PC-3 (cell line): ENCODE measurements around the gene SPOPL.

Experiments used
- CTCF ChIP-seq: fragments of 300-600 bp; sonication (generic); conservative IDR thresholded peaks from 2 replicates; pipeline ENCODE4 v1.5.1; 2017; ENCODE audit warnings: antibody characterized with exemption, low read depth, mild to moderate bottlenecking, low read length
- EZH2 ChIP-seq: fragments of 300-600 bp; sonication (generic); IDR thresholded peaks from one replicate; pipeline ENCODE4 v1.6.1; 2017; ENCODE audit warnings: antibody characterized with exemption, mild to moderate bottlenecking, low read length; ENCODE audit not compliant: unreplicated experiment

- TF ChIP-seq CTCF (no peak), EZH2 (no peak)
Observed at GRCh38 chr2:138609446-138609845, 107.9 kb downstream of the SPOPL start.
